HepG2 (cell line): ENCODE results near the gene OAS2. TPM values are rescaled to one million over a fixed set of nuclear protein-coding genes. Genes with fewer than 3 reads are reported as not detected.

ENCODE experiments used
- ATAC-seq: fragments of 200-7000 bp; cut with Tn5 transposase; 3 replicates; pipeline ENCODE4 v1.9.1; 2020; ENCODE audit warnings: mild to moderate bottlenecking, moderate library complexity
- BruUV-seq: library from RNA; stranded (reverse); fragments of 400-500 nt; replicated peaks from 2 replicates; lab custom pipeline; 2021; lab: Mats Ljungman, UMichigan
- CTCF ChIA-PET: fragments of 300-600 bp; formaldehyde crosslinking; extraction: SDS; loops from one replicate; lab custom pipeline; 2021; ENCODE audit warnings: low total read pairs, inconsistent platforms, low intra/inter-chr PET ratio; lab: Yijun Ruan, JAX
- POLR2A ChIA-PET: fragments of 350-600 bp; sonication (Branson Sonifier 250); formaldehyde crosslinking; loops from one replicate; lab custom pipeline; 2020; ENCODE audit warnings: antibody characterized with exemption, inconsistent platforms; lab: Yijun Ruan, JAX
- DNase-seq: peaks from one replicate; pipeline ENCODE4 v3.0.0-alpha.2; 2015; ENCODE audit warnings: low spot score
- FAIRE-seq: peaks from 3 replicates; lab custom pipeline; 2011; peaks lifted over from hg19 to GRCh38; lab: Jason Lieb, UNC
- H2AFZ ChIP-seq: one replicate; pipeline ENCODE4 v1.6.1; 2011; ENCODE audit warnings: low read length, inconsistent platforms
- H3K27ac ChIP-seq: fragments of 300-600 bp; 3 replicates; pipeline ENCODE4 v1.8.0; 2011; ENCODE audit warnings: mixed run types, mild to moderate bottlenecking, mixed read lengths, low read length, inconsistent platforms; ENCODE audit not compliant: insufficient read depth; ENCODE audit errors: extremely low read length
- H3K27me3 ChIP-seq, 2 experiments: fragments of 200-600 bp in 1 of 2; 2 replicates in 1 of 2; 3 replicates in 1 of 2; pipeline versions ENCODE4 v1.6.0 to v1.8.0; 2011; ENCODE audit warnings: low read length in 2 of 2, mild to moderate bottlenecking in 2 of 2, moderate library complexity in 2 of 2, inconsistent platforms in 1 of 2; ENCODE audit not compliant: insufficient read depth in 2 of 2, control insufficient read depth in 1 of 2
- H3K36me3 ChIP-seq, 2 experiments: fragments of 200-600 bp in 1 of 2; replicated peaks in 1 of 2; 2 replicates in 1 of 2; 3 replicates in 1 of 2; pipeline versions ENCODE4 v1.5.1 to v1.8.0; 2011; ENCODE audit warnings: low read length in 2 of 2, inconsistent platforms in 1 of 2; ENCODE audit not compliant: insufficient read depth in 2 of 2, control insufficient read depth in 1 of 2
- H3K4me1 ChIP-seq: 2 replicates; pipeline ENCODE4 v1.5.1; 2012; ENCODE audit warnings: low read length, inconsistent platforms; ENCODE audit not compliant: insufficient read depth
- H3K4me2 ChIP-seq: 2 replicates; pipeline ENCODE4 v1.6.0; 2011; ENCODE audit warnings: low read depth, low read length, inconsistent platforms
- H3K4me3 ChIP-seq, 3 experiments: fragments of 200-600 bp in 1 of 3; sonication (generic), shearing (Covaris generic) in 1 of 3; replicated peaks in 1 of 3; 2 replicates each; pipeline ENCODE4 v1.5.1; 2011 to 2016; ENCODE audit warnings: low read length in 3 of 3, inconsistent platforms in 2 of 3, low read depth in 2 of 3, mild to moderate bottlenecking in 2 of 3, control low read depth in 1 of 3, mixed read lengths in 1 of 3; ENCODE audit not compliant: insufficient read depth in 1 of 3
- H3K79me2 ChIP-seq: one replicate; pipeline ENCODE4 v1.6.1; 2011; ENCODE audit warnings: low read length, inconsistent platforms; ENCODE audit not compliant: insufficient read depth
- H3K9ac ChIP-seq: 2 replicates; pipeline ENCODE4 v1.6.0; 2011; ENCODE audit warnings: mild to moderate bottlenecking, low read depth, low read length, inconsistent platforms; ENCODE audit not compliant: insufficient read depth
- H3K9me3 ChIP-seq: 2 replicates; pipeline ENCODE4 v1.5.1; 2012; ENCODE audit warnings: mild to moderate bottlenecking, low read length
- H4K20me1 ChIP-seq: 2 replicates; pipeline ENCODE4 v1.6.0; 2011; ENCODE audit warnings: inconsistent platforms, mild to moderate bottlenecking, low read length, moderate library complexity; ENCODE audit not compliant: insufficient read depth
- ARID3A ChIP-seq: IDR thresholded peaks from 2 replicates; pipeline ENCODE4 v1.6.1; 2012; ENCODE audit warnings: low read depth, low read length, improper control_type of control experiment
- CHD2 ChIP-seq: IDR thresholded peaks from 2 replicates; pipeline ENCODE4 v1.6.1; 2011; ENCODE audit warnings: low read depth, low read length, improper control_type of control experiment
- DNMT1 ChIP-seq: sonication (generic); formaldehyde crosslinking; IDR thresholded peaks from 2 replicates; pipeline ENCODE4 v1.5.1; 2020; ENCODE audit warnings: mild to moderate bottlenecking, missing genetic modification reagents
- FUBP1 ChIP-seq: sonication (generic); formaldehyde crosslinking; IDR thresholded peaks from 2 replicates; pipeline ENCODE4 v1.5.1; 2020; ENCODE audit warnings: missing genetic modification reagents, mild to moderate bottlenecking, borderline replicate concordance
- IRX3 ChIP-seq: sonication (generic); formaldehyde crosslinking; IDR thresholded peaks from 2 replicates; pipeline ENCODE4 v1.8.1; 2023; ENCODE audit warnings: mild to moderate bottlenecking, low read depth, missing genetic modification reagents, borderline replicate concordance
- NFE2L2 ChIP-seq: fragments of 150-350 bp; IDR thresholded peaks from 2 replicates; pipeline ENCODE4 v1.6.1; 2014; ENCODE audit warnings: low read length
- RFXAP ChIP-seq: sonication (generic); formaldehyde crosslinking; IDR thresholded peaks from 2 replicates; pipeline ENCODE4 v1.4.0; 2020; ENCODE audit warnings: missing genetic modification reagents, borderline replicate concordance
- TCF12 ChIP-seq, 2 experiments: fragments of 450-650 bp in 1 of 2; sonication (generic) in 1 of 2; formaldehyde crosslinking in 1 of 2; IDR thresholded peaks; 2 replicates each; pipeline versions ENCODE4 v1.6.1 to v1.8.0; 2017 to 2022; ENCODE audit warnings: antibody characterized with exemption in 1 of 2, mild to moderate bottlenecking in 1 of 2, missing genetic modification reagents in 1 of 2, moderate library complexity in 1 of 2
- ZBTB1 ChIP-seq: sonication (generic); formaldehyde crosslinking; IDR thresholded peaks from 2 replicates; pipeline ENCODE4 v1.4.0; 2020; ENCODE audit warnings: missing genetic modification reagents, borderline replicate concordance
- ZBTB21 ChIP-seq: sonication (generic); formaldehyde crosslinking; IDR thresholded peaks from 2 replicates; pipeline ENCODE4 v1.4.0; 2020; ENCODE audit warnings: missing genetic modification reagents
- ZNF143 ChIP-seq: sonication (generic); formaldehyde crosslinking; IDR thresholded peaks from 2 replicates; pipeline ENCODE4 v1.4.0; 2020; ENCODE audit warnings: missing genetic modification reagents
- ZNF20 ChIP-seq: sonication (generic); formaldehyde crosslinking; IDR thresholded peaks from 2 replicates; pipeline ENCODE4 v1.4.0; 2020; ENCODE audit warnings: mild to moderate bottlenecking, moderate library complexity, missing genetic modification reagents
- ZNF235 ChIP-seq: sonication (generic); formaldehyde crosslinking; IDR thresholded peaks from 2 replicates; pipeline ENCODE4 v1.8.1; 2023; ENCODE audit warnings: mild to moderate bottlenecking, missing genetic modification reagents, borderline replicate concordance
- ZNF24 ChIP-seq: fragments of 450-650 bp; IDR thresholded peaks from 2 replicates; pipeline ENCODE4 v1.6.1; 2017; ENCODE audit warnings: antibody characterized with exemption, mild to moderate bottlenecking
- WGBS: methylation state at CpG from one replicate; pipeline ENCODE4 v1.1.6; 2017; ENCODE audit warnings: low lambda C conversion rate; 5-methylcytosine and 5-hydroxymethylcytosine counted together
- in situ Hi-C: cut with HindIII; loops from 2 replicates; pipeline ENCODE4 v1.10.0; 2017; ENCODE audit warnings: low pct_unique_long_range_greater_than_20kb; ENCODE audit not compliant: extremely low pct_ligation_motif_present
- intact Hi-C: fragments of 100-400 bp; cut with micrococcal nuclease; formaldehyde crosslinking; loops from one replicate; pipeline ENCODE4 v1.10.0; 2022; ENCODE audit not compliant: unreplicated experiment
- polyA plus RNA-seq, 8 experiments: library from polyadenylated mRNA; depleted of rRNA in 3 of 8; stranded (reverse) in 7 of 8; unstranded in 1 of 8; fragments of >200 nt; fragmentation: Illumina TruSeq in 4 of 8; extraction: Trizol in 4 of 8; gene quantifications; 2 replicates each; pipeline versions ENCODE4 v1.2.1 to v1.2.3, GENCODE V29; 2011 to 2016; ENCODE audit warnings: low read depth in 4 of 8, missing spikeins in 1 of 8, mixed read lengths in 1 of 8; ENCODE audit not compliant: insufficient read depth in 1 of 8
- total RNA-seq, 5 experiments: library from RNA; depleted of rRNA; stranded (reverse); fragments of >200 nt; fragmentation: Illumina TruSeq; extraction: Trizol; gene quantifications; 2 replicates each; pipeline ENCODE4 v1.2.3, GENCODE V29; 2016; ENCODE audit warnings: low read depth in 1 of 5

Gene OAS2
- total and polyA plus RNA-seq, 2 of the 13 experiments (the other 11 are each of a cell fraction or from before 2014, with no cell fraction given): 0.05 to 0.24 TPM

- no peak for ATAC-seq
- Histone ChIP-seq H2AFZ (no peak overlapping the region), H3K27me3 (no peaks in the 10 kb centered on the region; a peak in 1 of 5 replicates)
- CTCF ChIA-PET: no interaction called here
- no peak for DNase-seq
- intact Hi-C loops: no loop called here
- TF ChIP-seq ZBTB1 (CRISPR knock-in tag): no peak
- no peak for TF ChIP-seq ZNF143 (CRISPR knock-in tag)
- no peak for TF ChIP-seq IRX3 (CRISPR knock-in tag)
- TF ChIP-seq DNMT1 (CRISPR knock-in tag): no peak
- TF ChIP-seq ZBTB21 (CRISPR knock-in tag): no peak
- TF ChIP-seq CHD2: no peak
- no peak for TF ChIP-seq ZNF235 (CRISPR knock-in tag)
- TF ChIP-seq NFE2L2: no peak
- no peak for TF ChIP-seq ZNF24
- TF ChIP-seq ARID3A: no peak
- TF ChIP-seq FUBP1 (CRISPR knock-in tag): no peak
- TF ChIP-seq ZNF20 (CRISPR knock-in tag): no peak
- TF ChIP-seq TCF12 (IDR thresholded peaks at IDR 0.05): no peak
- no peak for TF ChIP-seq TCF12 (CRISPR knock-in tag; IDR thresholded peaks at IDR 0.05)
- TF ChIP-seq RFXAP: no peak
- TF ChIP-seq, all 625 proteins: peak for 0
- WGBS: 100% methylated on average over 1 of the region's 1 CpG
- FAIRE-seq: no peak
- in situ Hi-C loops: no loop called here
- Histone ChIP-seq H3K36me3 (peaks cover 2 to 11% of the 10 kb centered on the region in 2 experiments; a peak in 4 of 5 replicates), H3K9ac (no peak overlapping the region), H3K27ac (no peak overlapping the region), H3K4me3 (no peak overlapping the region), H3K9me3 (no peaks in the 10 kb centered on the region), H3K4me2 (no peak overlapping the region), H3K4me1 (peaks cover 21% of the 10 kb centered on the region), H4K20me1 (no peaks in the 10 kb centered on the region), H3K79me2 (no peaks in the 10 kb centered on the region)
- POLR2A ChIA-PET: no interaction called here
- BruUV-seq: no TSS peak
These were observed 35.7 kb upstream of the OAS2 start for GRCh38 chr12:112942572-112942971.
